Fibroblast of mammary gland (primary cell): ENCODE data around the gene LMTK2.
"Not testable (repeated sequence)": the region's sequence is repeated elsewhere in the genome, so short reads cannot be mapped to it uniquely, and the experiment has no call there.

Experiments
- DNase-seq: peaks from one replicate; pipeline ENCODE4 v3.0.0-alpha.2; 2010; ENCODE audit warnings: low read depth
- H3K4me3 ChIP-seq: 2 replicates; pipeline ENCODE4 v1.5.1; 2011; ENCODE audit warnings: low read depth, mild to moderate bottlenecking, low read length, moderate library complexity; ENCODE audit not compliant: control insufficient read depth
- TF ChIP-seq, protein P1 (sequence below): conservative IDR thresholded peaks from 2 replicates; pipeline ENCODE4 v1.5.1; 2011; ENCODE audit warnings: low read depth, low read length, inconsistent platforms; ENCODE audit not compliant: control insufficient read depth, insufficient read depth

The LMTK2 gene

DNA sequence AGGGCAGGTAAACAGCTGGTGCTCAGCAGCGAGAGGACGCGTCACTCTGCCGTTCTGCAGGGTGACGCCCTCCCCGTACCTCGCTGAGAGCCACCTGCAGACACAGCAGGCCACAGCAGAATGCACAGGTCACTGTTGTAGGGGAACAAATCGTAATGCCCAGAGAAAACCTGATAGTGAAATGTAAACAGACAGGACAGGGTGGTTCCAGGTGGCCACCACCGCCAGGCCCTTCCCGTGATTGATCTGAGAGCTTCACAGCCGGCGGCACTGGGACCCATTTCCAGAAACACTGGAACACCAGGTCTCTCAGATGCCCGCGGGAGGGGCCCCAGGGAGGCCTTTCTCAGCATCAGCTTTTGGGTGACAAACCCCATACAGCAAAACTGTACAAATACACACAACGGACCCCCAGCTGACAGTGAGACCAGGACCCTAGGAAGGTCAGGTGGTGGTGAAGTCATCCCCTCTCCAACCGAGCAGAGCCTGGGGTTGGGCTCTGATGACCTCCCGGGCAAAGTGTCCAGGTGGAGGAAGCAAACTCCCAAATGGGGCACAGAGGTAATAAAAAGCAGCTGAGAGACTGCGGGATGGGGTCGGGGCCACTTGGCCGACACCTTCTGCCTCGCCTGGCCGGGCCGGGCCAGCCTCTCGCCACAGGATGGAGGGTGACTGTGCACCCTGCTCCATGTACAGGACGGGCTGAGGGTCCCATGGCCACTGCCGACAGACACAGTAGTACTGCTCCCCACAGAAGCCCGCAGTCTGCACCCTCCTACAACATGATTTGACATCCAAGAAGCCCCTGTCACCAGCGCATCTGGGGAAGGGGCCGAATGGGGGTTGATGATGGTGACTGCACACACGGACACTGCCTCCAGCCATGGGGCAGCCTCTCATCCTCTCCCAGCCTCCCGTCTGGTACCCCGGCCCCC is 109.2 kb downstream of the LMTK2 start:
- H3K4me3 ChIP-seq: no peak overlapping the region
- TF ChIP-seq, protein P1, sequence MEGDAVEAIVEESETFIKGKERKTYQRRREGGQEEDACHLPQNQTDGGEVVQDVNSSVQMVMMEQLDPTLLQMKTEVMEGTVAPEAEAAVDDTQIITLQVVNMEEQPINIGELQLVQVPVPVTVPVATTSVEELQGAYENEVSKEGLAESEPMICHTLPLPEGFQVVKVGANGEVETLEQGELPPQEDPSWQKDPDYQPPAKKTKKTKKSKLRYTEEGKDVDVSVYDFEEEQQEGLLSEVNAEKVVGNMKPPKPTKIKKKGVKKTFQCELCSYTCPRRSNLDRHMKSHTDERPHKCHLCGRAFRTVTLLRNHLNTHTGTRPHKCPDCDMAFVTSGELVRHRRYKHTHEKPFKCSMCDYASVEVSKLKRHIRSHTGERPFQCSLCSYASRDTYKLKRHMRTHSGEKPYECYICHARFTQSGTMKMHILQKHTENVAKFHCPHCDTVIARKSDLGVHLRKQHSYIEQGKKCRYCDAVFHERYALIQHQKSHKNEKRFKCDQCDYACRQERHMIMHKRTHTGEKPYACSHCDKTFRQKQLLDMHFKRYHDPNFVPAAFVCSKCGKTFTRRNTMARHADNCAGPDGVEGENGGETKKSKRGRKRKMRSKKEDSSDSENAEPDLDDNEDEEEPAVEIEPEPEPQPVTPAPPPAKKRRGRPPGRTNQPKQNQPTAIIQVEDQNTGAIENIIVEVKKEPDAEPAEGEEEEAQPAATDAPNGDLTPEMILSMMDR: no peak
- DNase-seq: no peak

DNA sequence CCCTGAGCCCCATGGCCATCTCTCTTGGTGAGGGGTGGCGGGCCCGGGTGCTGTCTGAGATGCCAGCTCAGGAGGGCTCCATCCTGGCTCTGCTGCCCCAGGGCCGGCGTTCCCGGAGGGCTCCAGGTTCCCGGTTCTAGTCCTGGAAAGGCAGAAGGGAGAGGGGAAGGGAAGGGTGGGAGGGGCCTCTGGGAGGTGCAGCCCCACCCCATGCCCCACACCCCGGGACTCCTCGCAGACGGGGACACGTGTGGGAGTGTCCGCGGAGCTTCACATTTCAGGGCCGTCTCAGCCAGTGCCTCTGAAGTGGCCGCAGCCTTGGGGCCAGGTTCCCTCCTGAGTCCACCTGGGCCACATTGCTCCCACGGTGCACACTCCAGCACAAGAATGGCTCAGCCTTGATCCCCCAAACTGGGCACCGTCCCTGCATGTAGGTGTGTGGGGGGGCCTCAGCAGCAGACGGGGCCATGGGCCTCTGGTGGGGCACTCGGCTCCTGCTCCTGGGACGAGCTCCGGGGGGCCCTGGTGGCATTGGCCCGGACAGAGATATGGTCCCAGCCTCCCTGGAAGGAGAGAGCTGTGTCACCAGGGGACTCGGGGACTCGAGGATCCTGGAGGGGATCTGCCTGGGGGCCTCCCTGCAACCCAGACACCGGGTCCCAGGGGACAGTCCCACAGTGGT is 110.4 kb downstream of the LMTK2 start:
- no peak overlapping the region for H3K4me3 ChIP-seq
- TF ChIP-seq, protein P1: no peak
- DNase-seq: no peak

DNA sequence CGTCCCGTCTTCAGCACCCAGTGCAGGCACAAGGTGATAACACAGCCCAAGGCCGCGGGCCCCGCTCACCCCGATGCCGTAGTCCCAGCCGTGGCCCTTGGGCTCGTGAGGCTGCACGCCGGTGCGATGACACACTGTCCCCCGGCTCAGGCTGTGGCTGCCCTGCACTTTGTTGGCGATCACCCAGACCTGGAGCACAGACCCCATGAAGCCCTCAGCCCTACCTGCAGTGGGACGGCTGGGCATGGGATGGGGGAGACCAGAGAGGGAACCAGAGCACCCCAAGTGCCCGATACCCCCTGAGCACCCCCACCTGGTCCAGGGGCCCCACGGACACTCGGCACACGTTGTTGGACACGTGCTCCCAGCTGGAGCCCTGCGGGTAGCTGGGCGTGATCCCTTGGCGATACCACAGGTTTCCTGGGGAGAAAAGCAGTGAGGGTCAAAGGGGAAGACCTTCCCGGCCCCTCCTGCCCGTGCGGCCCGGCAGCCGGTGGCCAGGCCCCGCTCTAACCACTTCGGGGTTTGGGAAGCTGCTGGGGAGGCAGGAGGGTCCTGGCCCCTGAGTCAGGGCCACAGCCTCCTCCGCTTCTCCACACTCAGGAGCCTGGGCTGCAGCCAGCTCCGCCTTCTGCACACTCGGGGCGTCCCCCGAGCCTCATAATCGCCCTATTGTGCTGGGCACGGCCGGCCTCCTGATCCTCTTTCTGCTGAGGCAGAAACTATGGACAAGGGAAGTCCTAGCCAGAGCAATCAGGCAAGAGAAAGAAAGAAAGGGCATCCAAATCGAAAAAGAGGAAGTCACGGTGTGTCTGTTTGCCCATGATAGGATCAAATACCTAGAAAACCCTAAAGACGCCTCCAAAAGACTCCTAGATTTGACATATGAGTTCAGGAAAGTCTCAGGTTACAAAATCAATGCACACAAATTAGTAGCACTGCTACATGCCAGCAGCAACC is 111.2 kb downstream of the LMTK2 start:
- no peak for DNase-seq
- TF ChIP-seq, protein P1: no peak
- no peak overlapping the region for H3K4me3 ChIP-seq

DNA sequence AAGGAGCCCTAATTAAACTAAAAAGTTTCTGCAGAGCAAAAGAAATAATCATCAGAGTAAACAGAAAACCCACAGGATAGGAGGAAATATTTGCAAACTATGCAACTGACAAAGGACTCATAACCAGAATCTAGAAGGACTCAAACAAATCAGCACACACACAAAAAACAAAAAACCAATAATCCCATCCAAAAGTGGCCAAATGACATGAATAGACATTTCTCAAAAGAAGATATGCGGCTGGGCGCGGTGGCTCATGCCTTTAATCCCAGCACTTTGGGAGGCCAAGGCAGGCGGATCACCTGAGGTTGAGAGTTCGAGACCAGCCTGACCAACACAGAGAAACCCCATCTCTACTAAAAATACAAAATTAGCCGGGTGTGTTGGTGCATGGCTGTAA is 112.7 kb downstream of the LMTK2 start:
- DNase-seq, H3K4me3 ChIP-seq: not testable (repeated sequence)

DNA sequence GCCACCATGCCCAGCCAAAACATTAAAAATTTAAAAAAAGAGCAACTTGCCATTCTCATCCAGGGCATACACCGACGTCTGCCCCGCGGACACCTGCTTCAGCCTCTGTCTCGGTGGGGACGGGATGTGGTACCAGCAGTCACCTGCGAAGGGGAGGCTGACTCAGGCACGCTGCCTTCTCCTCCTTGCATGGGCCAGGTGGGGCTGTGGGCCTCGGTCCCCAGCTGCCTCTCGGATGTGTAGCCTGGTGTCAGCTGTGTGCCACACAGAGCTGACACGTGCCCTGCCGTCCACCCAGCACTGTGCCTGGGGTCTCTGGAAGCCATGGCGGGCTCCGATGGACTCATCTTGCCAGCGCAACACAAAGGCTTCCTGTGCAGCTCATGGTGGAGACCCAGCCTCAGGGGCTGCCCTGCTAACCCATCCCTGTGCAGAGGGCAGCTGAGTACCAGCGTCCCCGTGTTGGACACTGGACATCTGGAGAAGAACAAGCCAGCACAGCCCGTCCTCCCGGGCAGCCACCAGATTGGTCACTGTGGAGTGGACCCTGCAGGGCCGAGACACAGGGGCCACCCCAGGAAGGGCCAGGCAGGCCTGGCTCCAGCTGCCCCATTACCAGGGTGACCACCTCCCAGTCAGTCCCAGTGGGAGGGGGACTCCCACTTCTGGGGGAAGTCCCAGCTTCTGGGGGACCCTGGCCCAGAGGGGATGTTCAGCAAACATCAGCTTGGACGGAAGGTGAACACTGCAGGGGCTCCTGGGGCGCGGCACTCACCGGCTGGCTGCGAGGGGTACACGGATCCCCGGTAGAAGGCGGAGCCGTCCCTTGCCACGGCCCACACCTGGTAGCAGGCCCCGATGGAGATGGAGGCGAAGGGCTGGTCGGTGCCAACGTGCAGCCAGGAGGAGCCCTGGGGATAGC is 115.2 kb downstream of the LMTK2 start:
- DNase-seq: no peak
- TF ChIP-seq, protein P1: no peak
- H3K4me3 ChIP-seq: no peak overlapping the region

DNA sequence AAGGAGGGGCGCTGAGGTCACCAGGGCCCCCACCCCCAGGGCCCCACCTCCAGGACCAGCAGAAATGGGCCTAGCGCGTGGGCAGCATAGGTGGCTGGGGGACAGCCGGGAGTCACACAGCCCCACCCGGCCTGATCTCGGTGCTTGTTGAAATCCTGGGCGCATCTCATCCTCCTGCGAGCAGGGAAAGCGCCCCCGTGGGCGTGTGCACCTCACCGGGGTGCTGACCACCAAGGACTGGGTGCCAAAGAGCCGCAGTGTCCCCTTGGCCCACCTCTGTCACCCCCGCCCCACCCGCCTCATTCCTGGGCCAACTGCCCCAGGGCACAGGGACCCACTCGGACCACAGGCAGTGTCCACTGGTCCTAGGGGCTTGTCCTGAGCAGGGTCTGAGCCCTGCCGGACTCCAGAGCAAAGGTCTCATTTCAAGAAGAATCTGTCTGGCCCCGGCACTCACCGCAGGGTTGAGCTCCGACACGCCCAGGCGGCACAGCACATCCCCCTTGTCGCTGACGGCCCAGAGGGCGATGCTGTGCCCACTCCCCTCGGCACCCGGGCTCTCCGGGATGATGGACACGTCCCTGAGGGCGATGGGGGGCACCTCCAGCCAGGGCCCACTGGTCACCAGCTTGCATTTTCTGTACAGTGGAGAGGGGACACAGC is 116.0 kb downstream of the LMTK2 start:
- TF ChIP-seq, protein P1: no peak
- H3K4me3 ChIP-seq: no peak overlapping the region
- no peak for DNase-seq
